ENCODE measurements around the gene C10orf95.

DNA sequence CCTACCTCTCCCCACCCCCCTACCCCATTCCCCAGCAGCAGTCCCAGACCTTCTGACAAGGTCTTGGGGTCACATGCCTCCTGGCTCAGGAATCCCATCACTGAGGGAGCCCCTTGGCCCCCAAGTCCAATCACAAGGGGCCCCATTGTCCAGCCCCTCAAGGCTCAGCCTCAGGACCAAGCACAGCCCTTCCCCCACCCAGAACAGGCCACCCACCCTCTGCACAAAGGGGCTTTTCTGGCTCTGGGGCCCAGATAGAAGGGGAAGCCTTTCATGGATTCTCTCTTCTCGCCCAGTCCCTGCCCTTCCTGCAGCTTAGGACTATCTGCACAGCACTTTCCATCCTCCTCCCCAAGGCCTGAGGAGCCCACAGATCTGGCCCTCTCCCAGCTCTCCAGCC lies 25.9 kb downstream of the C10orf95 start:
- TF ChIP-seq, protein P1, sequence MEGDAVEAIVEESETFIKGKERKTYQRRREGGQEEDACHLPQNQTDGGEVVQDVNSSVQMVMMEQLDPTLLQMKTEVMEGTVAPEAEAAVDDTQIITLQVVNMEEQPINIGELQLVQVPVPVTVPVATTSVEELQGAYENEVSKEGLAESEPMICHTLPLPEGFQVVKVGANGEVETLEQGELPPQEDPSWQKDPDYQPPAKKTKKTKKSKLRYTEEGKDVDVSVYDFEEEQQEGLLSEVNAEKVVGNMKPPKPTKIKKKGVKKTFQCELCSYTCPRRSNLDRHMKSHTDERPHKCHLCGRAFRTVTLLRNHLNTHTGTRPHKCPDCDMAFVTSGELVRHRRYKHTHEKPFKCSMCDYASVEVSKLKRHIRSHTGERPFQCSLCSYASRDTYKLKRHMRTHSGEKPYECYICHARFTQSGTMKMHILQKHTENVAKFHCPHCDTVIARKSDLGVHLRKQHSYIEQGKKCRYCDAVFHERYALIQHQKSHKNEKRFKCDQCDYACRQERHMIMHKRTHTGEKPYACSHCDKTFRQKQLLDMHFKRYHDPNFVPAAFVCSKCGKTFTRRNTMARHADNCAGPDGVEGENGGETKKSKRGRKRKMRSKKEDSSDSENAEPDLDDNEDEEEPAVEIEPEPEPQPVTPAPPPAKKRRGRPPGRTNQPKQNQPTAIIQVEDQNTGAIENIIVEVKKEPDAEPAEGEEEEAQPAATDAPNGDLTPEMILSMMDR (IDR thresholded peaks at IDR 0.05): no peak
- no peak for TF ChIP-seq POLR2A (IDR thresholded peaks at IDR 0.05)
